CD4-positive, alpha-beta T cell (primary cell): ENCODE data around the gene GPN2. TPM values are rescaled to one million over a fixed set of nuclear protein-coding genes. Genes with fewer than 3 reads are reported as not detected.

Experiments
- ATAC-seq: fragments of 200-7000 bp; cut with Tn5 transposase; one replicate; pipeline ENCODE4 v1.10.0; 2022; ENCODE audit warnings: mild to moderate bottlenecking; ENCODE audit not compliant: poor library complexity
- CTCF ChIA-PET: fragments of 350-600 bp; sonication (Branson Sonifier 250); formaldehyde crosslinking; loops from one replicate; lab custom pipeline; 2021; ENCODE audit warnings: antibody characterized with exemption, inconsistent platforms; lab: Charles Lee
- POLR2A ChIA-PET: fragments of 350-600 bp; sonication (Branson Sonifier 250); formaldehyde crosslinking; loops from one replicate; lab custom pipeline; 2021; ENCODE audit warnings: antibody characterized with exemption, inconsistent platforms; lab: Charles Lee
- DNase-seq, 14 experiments: peaks; one replicate each; pipeline ENCODE4 v3.0.0-alpha.2; 2013 to 2020; ENCODE audit warnings: mixed read lengths in 2 of 14
- H3K27ac ChIP-seq, 2 donors: one replicate each; pipeline versions ENCODE4 v1.5.1 to v1.7.0; 2013; ENCODE audit warnings: low read length in 2 of 2, low read depth in 1 of 2, mild to moderate bottlenecking in 1 of 2
- H3K27me3 ChIP-seq, 2 experiments: 1 replicate in 1 of 2; 2 replicates in 1 of 2; pipeline versions ENCODE4 v1.6.1 to v1.7.0; 2013; ENCODE audit warnings: low read length in 2 of 2, control low read depth in 1 of 2, mild to moderate bottlenecking in 1 of 2, moderate library complexity in 1 of 2; ENCODE audit not compliant: insufficient read depth in 2 of 2, control insufficient read depth in 1 of 2
- H3K36me3 ChIP-seq: one replicate; pipeline ENCODE4 v1.6.1; 2013; ENCODE audit warnings: low read length, control low read depth; ENCODE audit not compliant: insufficient read depth
- H3K4me1 ChIP-seq: one replicate; pipeline ENCODE4 v1.6.1; 2013; ENCODE audit warnings: low read length, control low read depth; ENCODE audit not compliant: insufficient read depth
- H3K4me3 ChIP-seq: one replicate; pipeline ENCODE4 v1.5.1; 2013; ENCODE audit warnings: mild to moderate bottlenecking, low read length, moderate library complexity
- H3K9me3 ChIP-seq, 2 experiments: 1 replicate in 1 of 2; 2 replicates in 1 of 2; pipeline versions ENCODE4 v1.6.1 to v1.7.0; 2013; ENCODE audit warnings: low read length in 2 of 2, mild to moderate bottlenecking in 2 of 2, control low read depth in 1 of 2, moderate library complexity in 1 of 2; ENCODE audit not compliant: control insufficient read depth in 1 of 2, insufficient read depth in 1 of 2
- H3K27ac Mint-ChIP-seq: one replicate; pipeline ENCODE4 v1.8.0; 2020; ENCODE audit warnings: mixed read lengths
- H3K27me3 Mint-ChIP-seq: one replicate; pipeline ENCODE4 v1.8.0; 2021; ENCODE audit warnings: mixed read lengths
- H3K36me3 Mint-ChIP-seq: one replicate; pipeline ENCODE4 v1.8.0; 2021; ENCODE audit warnings: low read depth, mixed read lengths
- H3K4me1 Mint-ChIP-seq: one replicate; pipeline ENCODE4 v1.8.0; 2021; ENCODE audit warnings: low read depth, mixed read lengths
- H3K4me3 Mint-ChIP-seq: one replicate; pipeline ENCODE4 v1.8.0; 2020; ENCODE audit warnings: mild to moderate bottlenecking, mixed read lengths
- H3K9me3 Mint-ChIP-seq: one replicate; pipeline ENCODE4 v1.8.0; 2020; ENCODE audit warnings: mixed read lengths
- CTCF ChIP-seq: fragments of 200-600 bp; IDR thresholded peaks from one replicate; pipeline ENCODE4 v1.8.0; 2022; ENCODE audit warnings: antibody characterized with exemption, mild to moderate bottlenecking
- intact Hi-C, 2 experiments: fragments of 100-400 bp; cut with DNase I in 1 of 2; cut with micrococcal nuclease in 1 of 2; formaldehyde crosslinking; loops; one replicate each; pipeline versions ENCODE4 v1.15.1 to v1.9.0; 2023 to 2025; cut with DNase I, micrococcal nuclease
- total RNA-seq, 174 experiments: library from RNA in 2 of 174; stranded (reverse) in 2 of 174; gene quantifications; one replicate each; pipeline ENCODE4 v1.2.3 and lab custom pipeline; 2021 to 2026

The GPN2 gene
- total RNA-seq, 2 experiments from 2014 or later: 42.0 to 44.4 TPM

GRCh38 chr1:26936823-26937222, 46.7 kb upstream of the GPN2 start:
- H3K4me3 ChIP-seq: no peak overlapping the region
- CTCF ChIA-PET: no interaction called here
- DNase-seq: no peak
- no peaks in the 10 kb centered on the region for H3K9me3 ChIP-seq
- H3K27me3 ChIP-seq: no peaks in the 10 kb centered on the region
- Mint-ChIP-seq H3K36me3 (peaks cover 61% of the 10 kb centered on the region), H3K4me3 (no peak overlapping the region), H3K9me3 (no peaks in the 10 kb centered on the region), H3K4me1 (no peaks in the 10 kb centered on the region), H3K27ac (no peak overlapping the region), H3K27me3 (no peaks in the 10 kb centered on the region)
- no peaks in the 10 kb centered on the region for H3K4me1 ChIP-seq
- no peak for ATAC-seq
- POLR2A ChIA-PET: interaction anchor here (1.1 kb wide), 1 partner anchor 37 kb away, joined by 3 read pairs; the partner anchor contains the start of gene GPATCH3
- H3K36me3 ChIP-seq: peaks cover 42% of the 10 kb centered on the region
- no peak for TF ChIP-seq CTCF
- no peak overlapping the region for H3K27ac ChIP-seq
- intact Hi-C loops: no loop called here

GRCh38 chr1:26932531-26932930, 42.4 kb upstream of the GPN2 start:
- ATAC-seq (no peak), DNase-seq (peak in 2 of 14 experiments; percentile 13 to 34)
- ChIA-PET POLR2A (interaction anchor here (1.7 kb wide), 1 partner anchor 11 kb away, joined by 3 read pairs; the partner anchor contains the start of gene NUDC), CTCF (no interaction called here)
- no peak for TF ChIP-seq CTCF
- H3K36me3 Mint-ChIP-seq: peaks cover 64% of the 10 kb centered on the region
- Histone ChIP-seq H3K27me3 (no peaks in the 10 kb centered on the region), H3K4me3 (no peak overlapping the region), H3K9me3 (no peaks in the 10 kb centered on the region), H3K4me1 (no peaks in the 10 kb centered on the region), H3K27ac (no peak overlapping the region), H3K36me3 (peaks cover 48% of the 10 kb centered on the region)
- H3K27me3 Mint-ChIP-seq: no peaks in the 10 kb centered on the region
- intact Hi-C loops: no loop called here
- no peaks in the 10 kb centered on the region for H3K4me1 Mint-ChIP-seq
- H3K9me3 Mint-ChIP-seq: no peaks in the 10 kb centered on the region
- no peak overlapping the region for H3K4me3 Mint-ChIP-seq
- no peak overlapping the region for H3K27ac Mint-ChIP-seq

GRCh38 chr1:26923711-26924110, 33.6 kb upstream of the GPN2 start:
- H3K4me3 Mint-ChIP-seq: peak overlapping the region; percentile 91
- Histone ChIP-seq H3K4me3 (no peak overlapping the region), H3K9me3 (no peaks in the 10 kb centered on the region), H3K27ac (no peak overlapping the region), H3K4me1 (peaks cover 28% of the 10 kb centered on the region), H3K27me3 (no peaks in the 10 kb centered on the region), H3K36me3 (peaks cover 44% of the 10 kb centered on the region)
- DNase-seq (no peak), ATAC-seq (no peak)
- H3K27ac Mint-ChIP-seq: peak overlapping the region; percentile 90
- H3K36me3 Mint-ChIP-seq: peaks cover 59% of the 10 kb centered on the region
- peaks cover 40% of the 10 kb centered on the region for H3K4me1 Mint-ChIP-seq
- POLR2A ChIA-PET: interaction anchor here (0.8 kb wide), 1 partner anchor 24 kb away, joined by 3 read pairs; no protein-coding TSS in a partner anchor
- no peaks in the 10 kb centered on the region for H3K27me3 Mint-ChIP-seq
- TF ChIP-seq CTCF: no peak
- intact Hi-C loops: loop anchor here in 1 of 2 experiments (5.0 kb wide), 1 partner anchor 309 kb away; the partner anchor contains the start of gene WDTC1
- H3K9me3 Mint-ChIP-seq: no peaks in the 10 kb centered on the region
- CTCF ChIA-PET: no interaction called here
